ENCODE measurements around the gene ADAMTSL2.

Gene ADAMTSL2

GRCh38 chr9:133510926-133511505 is 23.5 kb upstream of the ADAMTSL2 start:
- Histone ChIP-seq H3K27ac (ENCODE audit: low read length, poor library complexity, severe bottlenecking) (no peak overlapping the region), H4K91ac (ENCODE audit: low read length) (no peak overlapping the region), H2BK5ac (ENCODE audit: low read depth, low read length, poor library complexity, severe bottlenecking) (no peak overlapping the region), H3K9ac (ENCODE audit: low read length) (no peak overlapping the region), H2BK12ac (ENCODE audit: low read length in 2 of 2) (no peak overlapping the region), H4K8ac (ENCODE audit: low read length) (no peak overlapping the region), H2BK15ac (ENCODE audit: low read depth, poor library complexity, severe bottlenecking) (no peak overlapping the region), H3K14ac (ENCODE audit: low read length in 2 of 2) (peak overlapping the region in 1 of 2 experiments; percentile 11), H3K4me2 (ENCODE audit: low read length, poor library complexity, severe bottlenecking) (no peak overlapping the region), H2BK120ac (ENCODE audit: low read depth, low read length) (no peak overlapping the region), H2AFZ (ENCODE audit: low read depth, low read length) (no peak overlapping the region), H2AK5ac (ENCODE audit: low read length, severe bottlenecking) (no peak overlapping the region), H3K23ac (ENCODE audit: low read length in 2 of 2) (no peak overlapping the region), H3K36me3 (ENCODE audit: control insufficient read depth in 1 of 2, insufficient read depth in 2 of 2, low read depth in 1 of 2, low read length in 2 of 2) (no peaks in the 10 kb centered on the region), H3K18ac (ENCODE audit: low read depth in 1 of 2, low read length in 2 of 2) (no peak overlapping the region), H3K4me1 (ENCODE audit: control insufficient read depth, insufficient read depth, low read depth, low read length) (peaks cover 31% of the 10 kb centered on the region), H3K27me3 (ENCODE audit: control insufficient read depth in 1 of 2, insufficient read depth in 1 of 2, low read length in 2 of 2) (peaks cover 12 to 39% of the 10 kb centered on the region in 2 experiments), H3K9me3 (ENCODE audit: control insufficient read depth, low read length) (no peaks in the 10 kb centered on the region), H3K79me1 (replicated peaks; ENCODE audit: low read length, poor library complexity, severe bottlenecking) (no peaks in the 10 kb centered on the region), H3K4me3 (ENCODE audit: insufficient read depth in 1 of 2, low read depth in 1 of 2, low read length in 2 of 2) (no peak overlapping the region), H3K4ac (ENCODE audit: low read depth in 1 of 2, low read length in 2 of 2) (no peak overlapping the region)
- no peak for DNase-seq
- 95% methylated on average over 27 of the region's 27 CpGs for WGBS

- H3K4me3 ChIP-seq (ENCODE audit: insufficient read depth in 1 of 2, low read depth in 1 of 2, low read length in 2 of 2) = no peak overlapping the region
- no peak overlapping the region for H2BK5ac ChIP-seq (ENCODE audit: low read depth, low read length, poor library complexity, severe bottlenecking)
Measured at GRCh38 chr9:133511607-133512006, 22.9 kb upstream of the ADAMTSL2 start.

GRCh38 chr9:133512253-133513213 is 22.0 kb upstream of the ADAMTSL2 start:
- peaks cover 20% of the 10 kb centered on the region for H3K4me1 ChIP-seq (ENCODE audit: control insufficient read depth, insufficient read depth, low read depth, low read length)
- 88% methylated on average over 19 of the region's 19 CpGs for WGBS
- no peak for DNase-seq
- no peak overlapping the region for H2AFZ ChIP-seq (ENCODE audit: low read depth, low read length)
- no peak overlapping the region for H2AK5ac ChIP-seq (ENCODE audit: low read length, severe bottlenecking)
- H2BK12ac ChIP-seq (ENCODE audit: low read length in 2 of 2) = no peak overlapping the region
- peak overlapping the region in 1 of 2 experiments; percentile 2 for H3K4me3 ChIP-seq (ENCODE audit: insufficient read depth in 1 of 2, low read depth in 1 of 2, low read length in 2 of 2)
- H2BK120ac ChIP-seq (ENCODE audit: low read depth, low read length) = no peak overlapping the region
- peak overlapping the region; percentile 55 for H4K91ac ChIP-seq (ENCODE audit: low read length)
- H3K18ac ChIP-seq (ENCODE audit: low read depth in 1 of 2, low read length in 2 of 2) = no peak overlapping the region
- H3K4me2 ChIP-seq (ENCODE audit: low read length, poor library complexity, severe bottlenecking) = no peak overlapping the region
- no peaks in the 10 kb centered on the region for H3K79me1 ChIP-seq (replicated peaks; ENCODE audit: low read length, poor library complexity, severe bottlenecking)
- H2BK15ac ChIP-seq (ENCODE audit: low read depth, poor library complexity, severe bottlenecking) = no peak overlapping the region
- H3K9me3 ChIP-seq (ENCODE audit: control insufficient read depth, low read length) = no peaks in the 10 kb centered on the region
- H2BK5ac ChIP-seq (ENCODE audit: low read depth, low read length, poor library complexity, severe bottlenecking) = no peak overlapping the region
- peaks cover 18 to 49% of the 10 kb centered on the region in 2 experiments for H3K27me3 ChIP-seq (ENCODE audit: control insufficient read depth in 1 of 2, insufficient read depth in 1 of 2, low read length in 2 of 2)
- H3K9ac ChIP-seq (ENCODE audit: low read length) = no peak overlapping the region
- peak overlapping the region in 1 of 2 experiments; percentile 19 for H3K14ac ChIP-seq (ENCODE audit: low read length in 2 of 2)
- H4K8ac ChIP-seq (ENCODE audit: low read length) = no peak overlapping the region
- H3K4ac ChIP-seq (ENCODE audit: low read depth in 1 of 2, low read length in 2 of 2) = no peak overlapping the region
- H3K23ac ChIP-seq (ENCODE audit: low read length in 2 of 2) = peak overlapping the region in 1 of 2 experiments; percentile 23
- no peaks in the 10 kb centered on the region for H3K36me3 ChIP-seq (ENCODE audit: control insufficient read depth in 1 of 2, insufficient read depth in 2 of 2, low read depth in 1 of 2, low read length in 2 of 2)
- no peak overlapping the region for H3K27ac ChIP-seq (ENCODE audit: low read length, poor library complexity, severe bottlenecking)

More at GRCh38 chr9:133511607-133512006, 22.9 kb upstream of the ADAMTSL2 start:
- Histone ChIP-seq H4K91ac (ENCODE audit: low read length) (no peak overlapping the region), H3K4me2 (ENCODE audit: low read length, poor library complexity, severe bottlenecking) (no peak overlapping the region), H2AFZ (ENCODE audit: low read depth, low read length) (no peak overlapping the region), H3K18ac (ENCODE audit: low read depth in 1 of 2, low read length in 2 of 2) (peak overlapping the region in 1 of 2 experiments; percentile 26), H3K9me3 (ENCODE audit: control insufficient read depth, low read length) (no peaks in the 10 kb centered on the region), H2BK15ac (ENCODE audit: low read depth, poor library complexity, severe bottlenecking) (no peak overlapping the region), H3K4ac (ENCODE audit: low read depth in 1 of 2, low read length in 2 of 2) (no peak overlapping the region), H3K14ac (ENCODE audit: low read length in 2 of 2) (peak overlapping the region in 1 of 2 experiments; percentile 61), H3K4me1 (ENCODE audit: control insufficient read depth, insufficient read depth, low read depth, low read length) (peaks cover 26% of the 10 kb centered on the region), H3K23ac (ENCODE audit: low read length in 2 of 2) (no peak overlapping the region), H3K9ac (ENCODE audit: low read length) (no peak overlapping the region), H4K8ac (ENCODE audit: low read length) (no peak overlapping the region), H2BK120ac (ENCODE audit: low read depth, low read length) (no peak overlapping the region), H3K27me3 (ENCODE audit: control insufficient read depth in 1 of 2, insufficient read depth in 1 of 2, low read length in 2 of 2) (peaks cover 15 to 45% of the 10 kb centered on the region in 2 experiments), H3K79me1 (replicated peaks; ENCODE audit: low read length, poor library complexity, severe bottlenecking) (no peaks in the 10 kb centered on the region), H2AK5ac (ENCODE audit: low read length, severe bottlenecking) (no peak overlapping the region), H2BK12ac (ENCODE audit: low read length in 2 of 2) (no peak overlapping the region), H3K36me3 (ENCODE audit: control insufficient read depth in 1 of 2, insufficient read depth in 2 of 2, low read depth in 1 of 2, low read length in 2 of 2) (no peaks in the 10 kb centered on the region), H3K27ac (ENCODE audit: low read length, poor library complexity, severe bottlenecking) (no peak overlapping the region)
- no peak for DNase-seq
- WGBS = 86% methylated on average over 10 of the region's 10 CpGs
